H1 (cell line): ENCODE measurements around the gene TSPAN16. TPM values are rescaled to one million over a fixed set of nuclear protein-coding genes. Genes with fewer than 3 reads are reported as not detected.

ENCODE experiments used
- CTCF ChIA-PET: fragments of 300-600 bp; sonication (Branson Sonifier 250); formaldehyde crosslinking; loops from one replicate; lab custom pipeline; 2021; ENCODE audit not compliant: partially characterized antibody; lab: Charles Lee
- POLR2A ChIA-PET: fragments of 300-600 bp; sonication (Branson Sonifier 250); formaldehyde crosslinking; loops from one replicate; lab custom pipeline; 2021; ENCODE audit warnings: inconsistent platforms; ENCODE audit not compliant: partially characterized antibody; lab: Charles Lee
- DNase-seq, 2 experiments: peaks; one replicate each; pipeline versions ENCODE4 v3.0.0 to v3.0.0-alpha.2; 2010 to 2022; ENCODE audit warnings: low spot score in 2 of 2, low read depth in 1 of 2, mixed read lengths in 1 of 2
- FAIRE-seq: peaks from 2 replicates; lab custom pipeline; 2011; peaks lifted over from hg19 to GRCh38; lab: Jason Lieb, UNC
- H2AFZ ChIP-seq: 2 replicates; pipeline ENCODE4 v1.8.1; 2012; ENCODE audit warnings: low read length, inconsistent platforms
- H2AK5ac ChIP-seq: 2 replicates; pipeline ENCODE4 v1.6.1; 2013; ENCODE audit warnings: low read depth, low read length
- H2BK120ac ChIP-seq: replicated peaks from 2 replicates; pipeline ENCODE3; 2013; ENCODE audit warnings: low read depth, low read length, inconsistent platforms
- H2BK12ac ChIP-seq: 2 replicates; pipeline ENCODE4 v1.6.1; 2013; ENCODE audit warnings: low read depth, low read length
- H2BK15ac ChIP-seq: 2 replicates; pipeline ENCODE4 v1.6.1; 2013; ENCODE audit warnings: low read length
- H2BK20ac ChIP-seq: 2 replicates; pipeline ENCODE4 v1.6.1; 2013; ENCODE audit warnings: low read length
- H2BK5ac ChIP-seq: 2 replicates; pipeline ENCODE4 v1.6.1; 2013; ENCODE audit warnings: low read depth, low read length
- H3K14ac ChIP-seq: 2 replicates; pipeline ENCODE4 v1.6.1; 2013; ENCODE audit warnings: inconsistent platforms; ENCODE audit not compliant: insufficient read length
- H3K18ac ChIP-seq: 2 replicates; pipeline ENCODE4 v1.6.1; 2013; ENCODE audit warnings: low read length; ENCODE audit errors: extremely low read depth
- H3K23ac ChIP-seq: 2 replicates; pipeline ENCODE4 v1.6.1; 2013; ENCODE audit warnings: inconsistent platforms; ENCODE audit not compliant: insufficient read length
- H3K23me2 ChIP-seq: 2 replicates; pipeline ENCODE4 v1.6.1; 2013; ENCODE audit warnings: low read depth, low read length
- H3K27ac ChIP-seq: 2 replicates; pipeline ENCODE4 v1.6.1; 2011; ENCODE audit warnings: low read depth, low read length, inconsistent platforms
- H3K27me3 ChIP-seq, 4 experiments: replicated peaks in 1 of 4; 1 replicate in 1 of 4; 2 replicates in 3 of 4; pipeline versions ENCODE4 v1.6.1 to v1.8.1; 2011 to 2013; ENCODE audit warnings: low read length in 3 of 4, mild to moderate bottlenecking in 3 of 4, inconsistent platforms in 2 of 4, mixed read lengths in 2 of 4, moderate library complexity in 1 of 4; ENCODE audit not compliant: control insufficient read depth in 3 of 4, insufficient read depth in 3 of 4; ENCODE audit errors: extremely low read depth in 1 of 4
- H3K36me3 ChIP-seq, 4 experiments: 2 replicates each; pipeline versions ENCODE4 v1.6.1 to v1.8.1; 2011 to 2013; ENCODE audit warnings: mild to moderate bottlenecking in 4 of 4, low read length in 3 of 4, moderate library complexity in 2 of 4, control low read depth in 1 of 4, inconsistent platforms in 1 of 4; ENCODE audit not compliant: insufficient read depth in 4 of 4, control insufficient read depth in 2 of 4
- H3K4ac ChIP-seq: replicated peaks from 2 replicates; pipeline ENCODE3; 2013; ENCODE audit warnings: low read length, low read depth, mixed read lengths, inconsistent platforms; ENCODE audit not compliant: insufficient read length
- H3K4me1 ChIP-seq, 4 experiments: replicated peaks in 1 of 4; 1 replicate in 1 of 4; 2 replicates in 3 of 4; pipeline versions ENCODE4 v1.6.1 to v1.8.1; 2011 to 2013; ENCODE audit warnings: low read length in 3 of 4, inconsistent platforms in 2 of 4, mixed read lengths in 1 of 4; ENCODE audit not compliant: insufficient read depth in 4 of 4, control insufficient read depth in 3 of 4
- H3K4me2 ChIP-seq, 2 experiments: 2 replicates each; pipeline versions ENCODE4 v1.6.1 to v1.8.1; 2011 to 2013; ENCODE audit warnings: low read depth in 2 of 2, low read length in 2 of 2, control low read depth in 1 of 2, inconsistent platforms in 1 of 2, mild to moderate bottlenecking in 1 of 2; ENCODE audit not compliant: insufficient read depth in 1 of 2
- H3K4me3 ChIP-seq, 4 experiments: fragments of 200-600, 300-600 bp in 1 of 4; sonication (generic), shearing (Covaris generic), sonication (Bioruptor Twin) in 1 of 4; 2 replicates each; pipeline versions ENCODE4 v1.5.1 to v1.8.1; 2011 to 2016; ENCODE audit warnings: low read length in 4 of 4, low read depth in 3 of 4, control low read depth in 2 of 4, inconsistent platforms in 2 of 4, mild to moderate bottlenecking in 2 of 4, mixed read lengths in 1 of 4, moderate library complexity in 1 of 4; ENCODE audit not compliant: insufficient read depth in 2 of 4; ENCODE audit errors: extremely low read depth in 1 of 4
- H3K56ac ChIP-seq: replicated peaks from 2 replicates; pipeline ENCODE3; 2013; ENCODE audit warnings: low read depth, mild to moderate bottlenecking, mixed read lengths, low read length, inconsistent platforms; ENCODE audit not compliant: insufficient read length
- H3K79me1 ChIP-seq: 2 replicates; pipeline ENCODE4 v1.6.1; 2013; ENCODE audit warnings: low read depth, low read length, control low read depth
- H3K79me2 ChIP-seq, 2 experiments: 2 replicates each; pipeline versions ENCODE4 v1.6.1 to v1.8.1; 2012 to 2013; ENCODE audit warnings: low read length in 2 of 2, mild to moderate bottlenecking in 2 of 2, inconsistent platforms in 1 of 2; ENCODE audit not compliant: insufficient read depth in 2 of 2, control insufficient read depth in 1 of 2
- H3K9ac ChIP-seq, 4 experiments: replicated peaks in 1 of 4; 1 replicate in 1 of 4; 2 replicates in 3 of 4; pipeline versions ENCODE4 v1.6.1 to v1.8.1; 2011 to 2013; ENCODE audit warnings: low read depth in 3 of 4, low read length in 3 of 4, control low read depth in 2 of 4, mild to moderate bottlenecking in 2 of 4, moderate library complexity in 2 of 4, inconsistent platforms in 1 of 4; ENCODE audit errors: extremely low read depth in 1 of 4
- H3K9me3 ChIP-seq, 2 experiments: 2 replicates each; pipeline versions ENCODE4 v1.6.1 to v1.8.1; 2012 to 2013; ENCODE audit warnings: mild to moderate bottlenecking in 2 of 2, moderate library complexity in 2 of 2, control low read depth in 1 of 2, inconsistent platforms in 1 of 2, low read depth in 1 of 2, low read length in 1 of 2, mixed read lengths in 1 of 2; ENCODE audit not compliant: insufficient read depth in 2 of 2
- H4K20me1 ChIP-seq, 2 experiments: replicated peaks in 1 of 2; 2 replicates each; pipeline versions ENCODE3 to v1.8.1; 2011 to 2013; ENCODE audit warnings: inconsistent platforms in 2 of 2, low read length in 2 of 2, mild to moderate bottlenecking in 1 of 2; ENCODE audit not compliant: insufficient read depth in 2 of 2, control insufficient read depth in 1 of 2
- H4K5ac ChIP-seq: 2 replicates; pipeline ENCODE4 v1.6.1; 2013; ENCODE audit warnings: low read length, low read depth, mixed read lengths, inconsistent platforms; ENCODE audit not compliant: insufficient read length
- H4K8ac ChIP-seq: 2 replicates; pipeline ENCODE4 v1.8.0; 2013; ENCODE audit warnings: mild to moderate bottlenecking, moderate library complexity, low read length, inconsistent platforms; ENCODE audit not compliant: insufficient read depth; ENCODE audit errors: extremely low read depth
- H4K91ac ChIP-seq: replicated peaks from 2 replicates; pipeline ENCODE3; 2013; ENCODE audit warnings: low read length, mixed read lengths, inconsistent platforms; ENCODE audit not compliant: insufficient read length
- CTCF ChIP-seq, 3 experiments: IDR thresholded peaks; 1 replicate in 2 of 3; 2 replicates in 1 of 3; pipeline versions ENCODE4 v1.5.1 to v1.6.1; 2011; ENCODE audit warnings: low read length in 3 of 3, mild to moderate bottlenecking in 3 of 3, inconsistent platforms in 2 of 3, low read depth in 1 of 3, moderate library complexity in 1 of 3; ENCODE audit not compliant: insufficient read depth in 1 of 3; ENCODE audit errors: control extremely low read depth in 1 of 3
- RFX5 ChIP-seq: IDR thresholded peaks from 2 replicates; pipeline ENCODE4 v1.6.1; 2011; ENCODE audit warnings: low read depth, low read length, improper control_type of control experiment, borderline replicate concordance
- SIRT6 ChIP-seq: IDR thresholded peaks from one replicate; pipeline ENCODE4 v1.7.1; 2012; ENCODE audit warnings: low read length, inconsistent platforms
- SP4 ChIP-seq: IDR thresholded peaks from 2 replicates; pipeline ENCODE4 v1.6.1; 2012; ENCODE audit warnings: low read length, inconsistent platforms
- TEAD4 ChIP-seq: IDR thresholded peaks from 2 replicates; pipeline ENCODE4 v1.6.1; 2012; ENCODE audit warnings: low read depth, low read length, inconsistent platforms, mixed read lengths
- WGBS, 2 experiments: shearing (Covaris generic) in 1 of 2; methylation state at CpG; one replicate each; pipeline versions ENCODE4 v1.1.6 to v1.1.7; 2013 to 2015; ENCODE audit warnings: low lambda C conversion rate in 2 of 2, mixed read lengths in 2 of 2, inconsistent platforms in 1 of 2, low coverage in 1 of 2, missing lambda C conversion rate in 1 of 2; ENCODE audit not compliant: insufficient replicate concordance in 2 of 2, insufficient coverage in 1 of 2, insufficient read length in 1 of 2; ENCODE audit errors: extremely low coverage in 1 of 2, missing lambda C conversion rate in 1 of 2; 5-methylcytosine and 5-hydroxymethylcytosine counted together
- polyA plus RNA-seq, 7 experiments: library from polyadenylated mRNA; depleted of rRNA in 3 of 7; stranded (reverse) in 5 of 7; unstranded in 2 of 7; fragments of >200 nt in 5 of 7; fragments of 200-250 nt in 2 of 7; gene quantifications; 1 replicate in 5 of 7; 2 replicates in 1 of 7; 4 replicates in 1 of 7; pipeline versions ENCODE4 v1.2.1 to v1.2.3, GENCODE V29; 2011 to 2013; ENCODE audit warnings: missing spikeins in 2 of 7, mixed read lengths in 2 of 7
- total RNA-seq: library from RNA; stranded (reverse); fragmentation: NEBNext Ultra II Directional; extraction: Animal tissue kit (Norgen Biotek cat#: 25700); gene quantifications from 2 replicates; pipeline ENCODE4 v1.2.1, GENCODE V29; 2021

Gene TSPAN16
- total and polyA plus RNA-seq, 2 of the 8 experiments (the other 6 are each of a cell fraction or from before 2014, with no cell fraction given): not detected

GRCh38 chr19:11323601-11324078, 27.7 kb downstream of the TSPAN16 start:
- POLR2A ChIA-PET: interaction anchor here (0.8 to 2.7 kb wide), 4 partner anchors 11 to 58 kb away, joined by 3 to 5 read pairs (median 4); partner anchors contain the start of gene RAB3D
- CTCF ChIA-PET: interaction anchor here (0.8 to 2.7 kb wide), 4 partner anchors 12 to 136 kb away, joined by 3 to 13 read pairs (median 4); no protein-coding TSS in a partner anchor
- no peak overlapping the region for H3K4me3 ChIP-seq
- TF ChIP-seq SIRT6: no peak
- TF ChIP-seq CTCF (IDR thresholded peaks at IDR 0.05; ENCODE audit: control extremely low read depth in 1 of 3, insufficient read depth in 1 of 3, low read depth in 1 of 3, low read length in 3 of 3): peak in 2 of 3 experiments; percentile 9 to 40; a peak in 1 of 4 replicates
- TF ChIP-seq SP4: no peak
- 0 out of 2 replicates have a peak, but pooled peaks have one; percentile 26 for TF ChIP-seq TEAD4
- TF ChIP-seq RFX5: no peak

More at GRCh38 chr19:11323601-11324078, 27.7 kb downstream of the TSPAN16 start:
- no peaks in the 10 kb centered on the region for H3K36me3 ChIP-seq
- H3K56ac ChIP-seq: no peak overlapping the region
- H4K91ac ChIP-seq: no peak overlapping the region
- no peaks in the 10 kb centered on the region for H3K79me1 ChIP-seq
- 84% methylated on average over 5 of the region's 5 CpGs; no CpG with 5 or more reads in 1 of the 2 experiments for WGBS, 2 experiments
- no peaks in the 10 kb centered on the region for H3K79me2 ChIP-seq
- no peaks in the 10 kb centered on the region for H3K9me3 ChIP-seq
- peaks cover 0 to 5% (median 0%) of the 10 kb centered on the region in 4 experiments; a peak in 3 of 7 replicates for H3K4me1 ChIP-seq
- H3K27me3 ChIP-seq: no peaks in the 10 kb centered on the region
- DNase-seq (no peak), FAIRE-seq (no peak)
- no peak overlapping the region for H4K5ac ChIP-seq
- H3K4me2 ChIP-seq: no peak overlapping the region
- no peak overlapping the region for H3K9ac ChIP-seq
- H2BK120ac ChIP-seq: no peak overlapping the region
- H2BK20ac ChIP-seq: no peak overlapping the region
- H2BK15ac ChIP-seq: no peak overlapping the region
- no peaks in the 10 kb centered on the region for H4K20me1 ChIP-seq
- no peak overlapping the region for H3K14ac ChIP-seq
- no peak overlapping the region for H2AK5ac ChIP-seq
- no peak overlapping the region for H2AFZ ChIP-seq
- H2BK5ac ChIP-seq: no peak overlapping the region
- H3K18ac ChIP-seq: no peak overlapping the region
- no peak overlapping the region for H3K4ac ChIP-seq
- H4K8ac ChIP-seq: no peak overlapping the region
- no peak overlapping the region for H3K27ac ChIP-seq
- no peaks in the 10 kb centered on the region for H3K23me2 ChIP-seq
- no peak overlapping the region for H3K23ac ChIP-seq
- H2BK12ac ChIP-seq: no peak overlapping the region
